ENCODE data around the gene RASL10A.

Gene RASL10A

GRCh38 chr22:29302681-29303465, 12.6 kb downstream of the RASL10A start:
- DNase-seq, result peak in 1 of 2 experiments; percentile 41

GRCh38 chr22:29302402-29302680, 13.2 kb downstream of the RASL10A start:
- peak; percentile 55 to 76 for DNase-seq

- DNase-seq, result no peak
Observed at GRCh38 chr22:29301716-29302401, 13.6 kb downstream of the RASL10A start.

- DNase-seq, result no peak
Observed at GRCh38 chr22:29300807-29301601, 14.5 kb downstream of the RASL10A start.

GRCh38 chr22:29300467-29300806, 15.1 kb downstream of the RASL10A start:
- DNase-seq, result no peak

- no peak for DNase-seq
Observed at GRCh38 chr22:29299136-29299900, 16.2 kb downstream of the RASL10A start.

GRCh38 chr22:29298641-29299040, 16.9 kb downstream of the RASL10A start:
- no peak for DNase-seq

GRCh38 chr22:29292379-29292778, 23.1 kb downstream of the RASL10A start:
- no peak for DNase-seq

GRCh38 chr22:29291215-29291614, 24.3 kb downstream of the RASL10A start:
- no peak for DNase-seq

- DNase-seq, result no peak
Observed at GRCh38 chr22:29290061-29290460, 25.4 kb downstream of the RASL10A start.

- no peak for DNase-seq
Observed at GRCh38 chr22:29288837-29289236, 26.7 kb downstream of the RASL10A start.

- DNase-seq, result no peak
Observed at GRCh38 chr22:29284196-29284595, 31.3 kb downstream of the RASL10A start.

- no peak for DNase-seq
Observed at GRCh38 chr22:29277927-29278326, 37.6 kb downstream of the RASL10A start.

GRCh38 chr22:29275819-29276565, 39.5 kb downstream of the RASL10A start:
- DNase-seq, result no peak

GRCh38 chr22:29275167-29275566, 40.3 kb downstream of the RASL10A start:
- DNase-seq, result no peak

GRCh38 chr22:29272624-29273023, 42.9 kb downstream of the RASL10A start:
- no peak for DNase-seq

GRCh38 chr22:29270475-29271271, 44.8 kb downstream of the RASL10A start:
- DNase-seq, result no peak

GRCh38 chr22:29269731-29270474, 45.6 kb downstream of the RASL10A start:
- DNase-seq, result no peak

GRCh38 chr22:29269230-29269604, 46.3 kb downstream of the RASL10A start:
- no peak for DNase-seq

- DNase-seq, result peak; percentile 27 to 82
Observed at GRCh38 chr22:29268511-29269229, 46.8 kb downstream of the RASL10A start.

Data from NCI-H446 (cell line).